GM23338 (cell line): ENCODE results near the gene ARL6IP4. TPM values are rescaled to one million over a fixed set of nuclear protein-coding genes. Genes with fewer than 3 reads are reported as not detected.
A peak's percentile ranks its signal among the peaks of the same experiment; 100 is the strongest.

Experiments used
- ATAC-seq: fragments of 200-7000 bp; cut with Tn5 transposase; 3 replicates; pipeline ENCODE4 v1.9.1; 2020
- DNase-seq: peaks from one replicate; pipeline ENCODE4 v3.0.0-alpha.2; 2015; ENCODE audit warnings: low spot score
- H2AFZ ChIP-seq: fragments of 200-600 bp; sonication (generic); 2 replicates; pipeline ENCODE4 v1.8.0; 2016; ENCODE audit warnings: antibody characterized with exemption, mild to moderate bottlenecking, moderate library complexity
- H3F3A ChIP-seq: fragments of 200-600 bp; sonication (generic); replicated peaks from 2 replicates; pipeline ENCODE4 v1.8.0; 2017; ENCODE audit warnings: antibody characterized with exemption, mixed run types, low read depth
- H3K27ac ChIP-seq: fragments of 200-600 bp; sonication (generic); 2 replicates; pipeline ENCODE4 v1.6.1; 2016; ENCODE audit warnings: low read depth
- H3K27me3 ChIP-seq: fragments of 200-600 bp; sonication (generic); 2 replicates; pipeline ENCODE4 v1.8.0; 2016; ENCODE audit warnings: mild to moderate bottlenecking, mixed run types, moderate library complexity; ENCODE audit not compliant: insufficient read depth
- H3K36me3 ChIP-seq: fragments of 200-600 bp; sonication (generic); 2 replicates; pipeline ENCODE4 v1.8.0; 2016; ENCODE audit warnings: mild to moderate bottlenecking; ENCODE audit not compliant: insufficient read depth
- H3K4me1 ChIP-seq: fragments of 200-600 bp; sonication (generic); 2 replicates; pipeline ENCODE4 v1.8.0; 2016; ENCODE audit warnings: mild to moderate bottlenecking, moderate library complexity; ENCODE audit not compliant: insufficient read depth
- H3K4me2 ChIP-seq: fragments of 200-600 bp; sonication (generic); 2 replicates; pipeline ENCODE4 v1.7.1; 2017; ENCODE audit warnings: mixed run types
- H3K4me3 ChIP-seq: fragments of 200-600 bp; sonication (generic); 2 replicates; pipeline ENCODE4 v1.6.1; 2016; ENCODE audit warnings: mixed run types
- H3K79me2 ChIP-seq: fragments of 200-600 bp; sonication (generic); replicated peaks from 2 replicates; pipeline ENCODE4 v1.8.0; 2017; ENCODE audit warnings: mild to moderate bottlenecking; ENCODE audit not compliant: insufficient read depth
- H3K9me2 ChIP-seq: fragments of 200-600 bp; sonication (generic); 2 replicates; pipeline ENCODE4 v1.8.0; 2017; ENCODE audit not compliant: insufficient read depth
- H4K20me1 ChIP-seq: fragments of 200-600 bp; sonication (generic); replicated peaks from 2 replicates; pipeline ENCODE4 v1.8.0; 2017; ENCODE audit warnings: mild to moderate bottlenecking; ENCODE audit not compliant: insufficient read depth
- H3K27ac Mint-ChIP-seq: 2 replicates; pipeline ENCODE4 v1.8.0; 2020; ENCODE audit warnings: inconsistent platforms, mild to moderate bottlenecking, moderate library complexity, mixed read lengths
- H3K27me3 Mint-ChIP-seq: 3 replicates; pipeline ENCODE4 v1.8.0; 2022; ENCODE audit warnings: low read depth, mild to moderate bottlenecking, moderate library complexity, mixed read lengths, inconsistent platforms; ENCODE audit not compliant: insufficient read depth, poor library complexity
- H3K36me3 Mint-ChIP-seq: 3 replicates; pipeline ENCODE4 v1.8.0; 2021; ENCODE audit warnings: low read depth, mild to moderate bottlenecking, inconsistent platforms, moderate library complexity, mixed read lengths
- H3K4me1 Mint-ChIP-seq: 3 replicates; pipeline ENCODE4 v1.8.0; 2020; ENCODE audit warnings: mild to moderate bottlenecking, inconsistent platforms, mixed read lengths
- H3K4me3 Mint-ChIP-seq: 3 replicates; pipeline ENCODE4 v1.8.0; 2021; ENCODE audit warnings: moderate library complexity, mild to moderate bottlenecking, inconsistent platforms, mixed read lengths
- H3K9me3 Mint-ChIP-seq: 3 replicates; pipeline ENCODE4 v1.8.0; 2020; ENCODE audit warnings: moderate library complexity, mild to moderate bottlenecking, inconsistent platforms, mixed read lengths
- EZH2 ChIP-seq: fragments of 200-600 bp; sonication (generic); IDR thresholded peaks from one replicate; pipeline ENCODE4 v1.8.0; 2017; ENCODE audit warnings: antibody characterized with exemption, mild to moderate bottlenecking, low read depth; ENCODE audit not compliant: unreplicated experiment
- POLR2AphosphoS5 ChIP-seq: IDR thresholded peaks from 2 replicates; pipeline ENCODE4 v1.6.1; 2016; ENCODE audit warnings: antibody characterized with exemption, low read depth
- STAT1 ChIP-seq: IDR thresholded peaks from one replicate; pipeline ENCODE4 v1.6.1; 2016; ENCODE audit warnings: antibody characterized with exemption; ENCODE audit not compliant: unreplicated experiment
- polyA plus RNA-seq: library from polyadenylated mRNA; unstranded; fragments of >200 nt; fragmentation: Nextera tagmentation; extraction: Ambion mirVana; gene quantifications from 2 replicates; pipeline ENCODE4 v1.2.1, GENCODE V29; 2016
- total RNA-seq: library from RNA; depleted of rRNA; stranded (reverse); fragments of >200 nt; shearing (Covaris generic); gene quantifications from 2 replicates; pipeline ENCODE4 v1.2.3, GENCODE V29; 2014
- TF ChIP-seq, protein P1 (sequence below): fragments of 250-450 bp; sonication (Bioruptor Pico); IDR thresholded peaks from 2 replicates; pipeline ENCODE4 v1.5.0; 2020; ENCODE audit warnings: mild to moderate bottlenecking, moderate library complexity
- TF ChIP-seq, protein P2 (sequence below): IDR thresholded peaks from one replicate; pipeline ENCODE4 v1.6.1; 2018; ENCODE audit warnings: antibody characterized with exemption; ENCODE audit not compliant: unreplicated experiment

Gene ARL6IP4
- total and polyA plus RNA-seq, 2 experiments from 2014 or later, result 85.5 to 169 TPM

DNA sequence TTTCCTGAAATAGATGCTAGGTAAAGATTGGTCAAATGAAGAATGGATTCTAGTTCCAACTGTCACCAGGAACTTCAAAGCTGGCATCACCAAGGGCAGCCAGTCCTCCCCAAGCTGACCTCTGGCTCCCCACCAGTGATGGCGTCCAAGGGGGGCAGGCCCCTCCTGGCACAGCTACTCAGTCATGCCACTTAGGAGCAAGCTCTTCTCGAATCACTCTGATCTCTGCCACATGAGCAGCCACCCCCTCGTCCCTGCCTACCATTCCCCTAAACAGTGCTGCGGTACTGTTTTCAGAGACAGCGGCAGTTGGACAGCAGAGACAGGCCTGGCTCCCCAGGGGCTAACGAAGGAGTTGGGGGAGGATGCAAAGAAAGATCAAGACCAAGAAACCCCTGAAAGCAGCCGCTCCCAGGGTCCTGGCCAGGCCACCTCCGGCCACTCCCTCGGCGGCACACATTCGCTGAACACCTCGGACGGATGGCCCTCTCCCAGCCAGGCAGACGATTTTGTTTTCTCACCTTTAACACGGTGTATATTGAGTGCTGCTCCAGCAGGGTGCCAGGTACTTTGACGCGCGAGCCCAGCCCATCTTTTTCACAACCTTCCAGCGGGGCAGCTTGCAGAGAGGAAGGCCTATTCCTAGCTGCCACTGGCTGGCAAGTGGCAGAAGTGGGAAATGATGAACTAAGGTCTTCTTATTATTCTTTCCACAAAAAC, 47.4 kb downstream of the ARL6IP4 start:
- H3K4me1 Mint-ChIP-seq, result peaks cover 13% of the 10 kb centered on the region
- H4K20me1 ChIP-seq, result no peaks in the 10 kb centered on the region
- H3K27ac Mint-ChIP-seq, result no peak overlapping the region
- H3K27me3 Mint-ChIP-seq, result peaks cover 8% of the 10 kb centered on the region
- H3K4me3 ChIP-seq, result no peak overlapping the region
- H3K9me2 ChIP-seq, result no peaks in the 10 kb centered on the region
- H3K9me3 Mint-ChIP-seq, result no peaks in the 10 kb centered on the region
- H3K4me2 ChIP-seq, result no peak overlapping the region
- H3K36me3 ChIP-seq, result no peaks in the 10 kb centered on the region
- H3F3A ChIP-seq, result no peaks in the 10 kb centered on the region
- no peak overlapping the region; the same call in 2 of the 3 replicates for H3K4me3 Mint-ChIP-seq
- no peak for DNase-seq
- ATAC-seq, result peak; percentile 70
- no peak for TF ChIP-seq EZH2
- TF ChIP-seq, protein P1, sequence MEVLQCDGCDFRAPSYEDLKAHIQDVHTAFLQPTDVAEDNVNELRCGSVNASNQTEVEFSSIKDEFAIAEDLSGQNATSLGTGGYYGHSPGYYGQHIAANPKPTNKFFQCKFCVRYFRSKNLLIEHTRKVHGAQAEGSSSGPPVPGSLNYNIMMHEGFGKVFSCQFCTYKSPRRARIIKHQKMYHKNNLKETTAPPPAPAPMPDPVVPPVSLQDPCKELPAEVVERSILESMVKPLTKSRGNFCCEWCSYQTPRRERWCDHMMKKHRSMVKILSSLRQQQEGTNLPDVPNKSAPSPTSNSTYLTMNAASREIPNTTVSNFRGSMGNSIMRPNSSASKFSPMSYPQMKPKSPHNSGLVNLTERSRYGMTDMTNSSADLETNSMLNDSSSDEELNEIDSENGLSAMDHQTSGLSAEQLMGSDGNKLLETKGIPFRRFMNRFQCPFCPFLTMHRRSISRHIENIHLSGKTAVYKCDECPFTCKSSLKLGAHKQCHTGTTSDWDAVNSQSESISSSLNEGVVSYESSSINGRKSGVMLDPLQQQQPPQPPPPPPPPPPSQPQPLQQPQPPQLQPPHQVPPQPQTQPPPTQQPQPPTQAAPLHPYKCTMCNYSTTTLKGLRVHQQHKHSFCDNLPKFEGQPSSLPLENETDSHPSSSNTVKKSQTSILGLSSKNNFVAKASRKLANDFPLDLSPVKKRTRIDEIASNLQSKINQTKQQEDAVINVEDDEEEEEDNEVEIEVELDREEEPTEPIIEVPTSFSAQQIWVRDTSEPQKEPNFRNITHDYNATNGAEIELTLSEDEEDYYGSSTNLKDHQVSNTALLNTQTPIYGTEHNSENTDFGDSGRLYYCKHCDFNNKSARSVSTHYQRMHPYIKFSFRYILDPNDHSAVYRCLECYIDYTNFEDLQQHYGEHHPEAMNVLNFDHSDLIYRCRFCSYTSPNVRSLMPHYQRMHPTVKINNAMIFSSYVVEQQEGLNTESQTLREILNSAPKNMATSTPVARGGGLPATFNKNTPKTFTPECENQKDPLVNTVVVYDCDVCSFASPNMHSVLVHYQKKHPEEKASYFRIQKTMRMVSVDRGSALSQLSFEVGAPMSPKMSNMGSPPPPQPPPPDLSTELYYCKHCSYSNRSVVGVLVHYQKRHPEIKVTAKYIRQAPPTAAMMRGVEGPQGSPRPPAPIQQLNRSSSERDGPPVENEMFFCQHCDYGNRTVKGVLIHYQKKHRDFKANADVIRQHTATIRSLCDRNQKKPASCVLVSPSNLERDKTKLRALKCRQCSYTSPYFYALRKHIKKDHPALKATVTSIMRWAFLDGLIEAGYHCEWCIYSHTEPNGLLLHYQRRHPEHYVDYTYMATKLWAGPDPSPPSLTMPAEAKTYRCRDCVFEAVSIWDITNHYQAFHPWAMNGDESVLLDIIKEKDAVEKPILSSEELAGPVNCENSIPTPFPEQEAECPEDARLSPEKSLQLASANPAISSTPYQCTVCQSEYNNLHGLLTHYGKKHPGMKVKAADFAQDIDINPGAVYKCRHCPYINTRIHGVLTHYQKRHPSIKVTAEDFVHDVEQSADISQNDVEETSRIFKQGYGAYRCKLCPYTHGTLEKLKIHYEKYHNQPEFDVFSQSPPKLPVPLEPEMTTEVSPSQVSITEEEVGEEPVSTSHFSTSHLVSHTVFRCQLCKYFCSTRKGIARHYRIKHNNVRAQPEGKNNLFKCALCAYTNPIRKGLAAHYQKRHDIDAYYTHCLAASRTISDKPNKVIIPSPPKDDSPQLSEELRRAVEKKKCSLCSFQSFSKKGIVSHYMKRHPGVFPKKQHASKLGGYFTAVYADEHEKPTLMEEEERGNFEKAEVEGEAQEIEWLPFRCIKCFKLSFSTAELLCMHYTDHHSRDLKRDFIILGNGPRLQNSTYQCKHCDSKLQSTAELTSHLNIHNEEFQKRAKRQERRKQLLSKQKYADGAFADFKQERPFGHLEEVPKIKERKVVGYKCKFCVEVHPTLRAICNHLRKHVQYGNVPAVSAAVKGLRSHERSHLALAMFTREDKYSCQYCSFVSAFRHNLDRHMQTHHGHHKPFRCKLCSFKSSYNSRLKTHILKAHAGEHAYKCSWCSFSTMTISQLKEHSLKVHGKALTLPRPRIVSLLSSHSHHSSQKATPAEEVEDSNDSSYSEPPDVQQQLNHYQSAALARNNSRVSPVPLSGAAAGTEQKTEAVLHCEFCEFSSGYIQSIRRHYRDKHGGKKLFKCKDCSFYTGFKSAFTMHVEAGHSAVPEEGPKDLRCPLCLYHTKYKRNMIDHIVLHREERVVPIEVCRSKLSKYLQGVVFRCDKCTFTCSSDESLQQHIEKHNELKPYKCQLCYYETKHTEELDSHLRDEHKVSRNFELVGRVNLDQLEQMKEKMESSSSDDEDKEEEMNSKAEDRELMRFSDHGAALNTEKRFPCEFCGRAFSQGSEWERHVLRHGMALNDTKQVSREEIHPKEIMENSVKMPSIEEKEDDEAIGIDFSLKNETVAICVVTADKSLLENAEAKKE (CRISPR knock-in tag), result no peak
- TF ChIP-seq, protein P2, sequence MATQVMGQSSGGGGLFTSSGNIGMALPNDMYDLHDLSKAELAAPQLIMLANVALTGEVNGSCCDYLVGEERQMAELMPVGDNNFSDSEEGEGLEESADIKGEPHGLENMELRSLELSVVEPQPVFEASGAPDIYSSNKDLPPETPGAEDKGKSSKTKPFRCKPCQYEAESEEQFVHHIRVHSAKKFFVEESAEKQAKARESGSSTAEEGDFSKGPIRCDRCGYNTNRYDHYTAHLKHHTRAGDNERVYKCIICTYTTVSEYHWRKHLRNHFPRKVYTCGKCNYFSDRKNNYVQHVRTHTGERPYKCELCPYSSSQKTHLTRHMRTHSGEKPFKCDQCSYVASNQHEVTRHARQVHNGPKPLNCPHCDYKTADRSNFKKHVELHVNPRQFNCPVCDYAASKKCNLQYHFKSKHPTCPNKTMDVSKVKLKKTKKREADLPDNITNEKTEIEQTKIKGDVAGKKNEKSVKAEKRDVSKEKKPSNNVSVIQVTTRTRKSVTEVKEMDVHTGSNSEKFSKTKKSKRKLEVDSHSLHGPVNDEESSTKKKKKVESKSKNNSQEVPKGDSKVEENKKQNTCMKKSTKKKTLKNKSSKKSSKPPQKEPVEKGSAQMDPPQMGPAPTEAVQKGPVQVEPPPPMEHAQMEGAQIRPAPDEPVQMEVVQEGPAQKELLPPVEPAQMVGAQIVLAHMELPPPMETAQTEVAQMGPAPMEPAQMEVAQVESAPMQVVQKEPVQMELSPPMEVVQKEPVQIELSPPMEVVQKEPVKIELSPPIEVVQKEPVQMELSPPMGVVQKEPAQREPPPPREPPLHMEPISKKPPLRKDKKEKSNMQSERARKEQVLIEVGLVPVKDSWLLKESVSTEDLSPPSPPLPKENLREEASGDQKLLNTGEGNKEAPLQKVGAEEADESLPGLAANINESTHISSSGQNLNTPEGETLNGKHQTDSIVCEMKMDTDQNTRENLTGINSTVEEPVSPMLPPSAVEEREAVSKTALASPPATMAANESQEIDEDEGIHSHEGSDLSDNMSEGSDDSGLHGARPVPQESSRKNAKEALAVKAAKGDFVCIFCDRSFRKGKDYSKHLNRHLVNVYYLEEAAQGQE, result no peak
- no peak for TF ChIP-seq POLR2AphosphoS5
- no peak for TF ChIP-seq STAT1
- H3K36me3 Mint-ChIP-seq, result no peaks in the 10 kb centered on the region
- H2AFZ ChIP-seq, result no peak overlapping the region
- H3K27ac ChIP-seq, result no peak overlapping the region
- no peaks in the 10 kb centered on the region for H3K79me2 ChIP-seq
- no peaks in the 10 kb centered on the region for H3K27me3 ChIP-seq
- no peaks in the 10 kb centered on the region for H3K4me1 ChIP-seq
